CD4-positive, alpha-beta T cell treated with Interleukin-21 for 1 hour (primary cell): ENCODE measurements around the gene CDCP1.
A peak's percentile ranks its signal among the peaks of the same experiment; 100 is the strongest.
"Not testable (repeated sequence)": the region's sequence is repeated elsewhere in the genome, so short reads cannot be mapped to it uniquely, and the experiment has no call there.

Source experiments
- DNase-seq: peaks from one replicate; pipeline ENCODE4 v3.0.0-alpha.2; 2020

The CDCP1 gene

GRCh38 chr3:45080824-45081223, 65.4 kb downstream of the CDCP1 start:
- no peak for DNase-seq

DNA sequence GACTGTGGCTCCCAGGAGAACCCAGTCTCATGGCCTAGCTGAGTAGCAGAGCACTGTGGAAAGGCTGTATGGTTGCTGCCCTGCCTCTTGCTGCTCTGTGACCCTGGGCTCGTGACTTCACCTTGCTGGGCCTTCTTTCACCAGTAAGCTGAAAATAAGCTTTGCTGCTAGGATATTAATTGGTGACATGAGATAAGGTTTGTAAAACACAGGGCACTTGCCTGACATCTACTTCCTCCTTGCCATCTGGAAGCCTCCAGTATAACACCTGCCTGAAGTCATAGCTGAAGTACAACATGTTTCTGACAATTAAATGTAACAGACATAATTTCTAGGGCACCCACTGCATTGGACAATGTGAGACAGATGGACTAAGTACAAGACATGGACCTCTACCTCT, 66.5 kb downstream of the CDCP1 start:
- DNase-seq, result no peak

GRCh38 chr3:45078910-45079522, 67.2 kb downstream of the CDCP1 start:
- DNase-seq, result no peak

DNA sequence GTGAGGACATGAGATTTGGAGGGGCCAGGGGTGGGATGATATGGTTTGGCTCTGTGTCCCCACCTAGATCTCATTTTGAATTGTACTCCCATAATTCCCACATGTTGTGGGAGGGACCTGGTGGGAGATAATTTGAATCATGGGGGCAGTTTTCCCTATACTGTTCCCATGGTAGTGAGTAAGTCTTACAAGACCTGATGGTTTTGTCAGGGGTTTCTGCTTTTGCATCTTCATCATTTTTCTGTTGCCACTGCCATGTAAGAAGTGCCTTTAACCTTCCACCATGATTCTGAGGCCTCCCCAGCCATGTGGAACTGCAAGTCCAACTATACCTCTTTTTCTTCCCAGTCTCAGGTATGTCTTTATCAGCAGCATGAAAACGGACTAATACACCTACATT, 67.9 kb downstream of the CDCP1 start:
- not testable (repeated sequence) for DNase-seq

DNA sequence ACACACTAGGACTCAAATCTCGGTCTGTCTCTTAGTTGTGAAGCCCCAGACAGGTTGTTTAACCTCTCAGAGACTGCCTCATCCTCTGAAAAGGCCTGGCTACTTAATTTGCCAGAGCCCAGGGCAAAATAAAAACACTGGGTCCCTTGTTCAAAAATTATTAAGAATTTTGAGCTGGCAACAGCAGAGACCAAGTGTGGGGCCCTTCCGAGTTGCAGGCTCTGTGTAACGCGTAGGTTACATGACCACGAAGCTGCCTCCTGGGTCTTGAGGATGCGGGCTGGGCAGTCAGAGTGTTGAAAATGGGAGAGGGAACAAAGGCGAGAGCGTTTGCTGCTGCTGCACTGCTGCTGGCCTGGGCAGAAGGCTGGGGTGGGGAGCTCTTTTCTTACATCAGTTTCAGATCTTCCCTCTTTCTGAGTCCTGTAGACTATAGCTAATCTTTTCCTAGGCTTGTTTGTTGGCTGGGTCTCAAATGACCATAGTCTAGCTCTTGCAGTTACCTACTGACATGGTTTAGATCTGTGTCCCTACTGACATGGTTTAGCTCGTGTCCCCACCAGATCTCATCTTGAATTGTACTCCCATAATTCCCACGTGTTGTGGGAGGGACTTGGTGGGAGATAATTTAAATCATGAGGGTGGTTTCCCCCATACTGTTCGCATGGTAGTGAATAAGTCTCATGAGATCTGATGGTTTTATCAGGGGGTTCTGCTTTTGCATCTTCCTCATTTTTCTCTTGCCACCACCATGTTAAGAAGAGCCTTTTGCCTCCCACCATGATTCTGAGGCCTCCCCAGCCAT, 70.2 kb downstream of the CDCP1 start:
- no peak for DNase-seq

- no peak for DNase-seq
Observed at GRCh38 chr3:45071075-45071474, 75.1 kb downstream of the CDCP1 start.

GRCh38 chr3:45067941-45068340, 78.2 kb downstream of the CDCP1 start:
- no peak for DNase-seq

DNA sequence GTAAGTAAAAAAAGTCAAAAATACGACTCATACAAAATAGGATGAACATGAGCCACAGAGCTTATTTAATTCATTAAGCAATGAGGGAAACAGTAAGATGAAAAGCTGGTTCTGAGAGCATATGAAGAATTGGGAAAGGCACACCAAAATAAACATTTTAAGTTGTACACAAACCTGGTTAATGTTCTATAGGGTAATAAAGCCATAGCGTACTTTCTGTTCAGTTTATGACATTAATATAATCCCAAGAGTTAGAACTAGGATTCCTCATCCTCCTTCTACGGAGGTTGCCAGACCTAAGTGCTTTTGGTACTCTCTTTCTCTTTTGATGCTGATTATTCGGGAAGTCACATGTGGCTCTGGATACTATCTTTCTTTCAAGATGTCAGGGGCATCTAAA, 78.7 kb downstream of the CDCP1 start:
- no peak for DNase-seq

GRCh38 chr3:45066109-45066801, 79.9 kb downstream of the CDCP1 start:
- DNase-seq, result no peak

DNA sequence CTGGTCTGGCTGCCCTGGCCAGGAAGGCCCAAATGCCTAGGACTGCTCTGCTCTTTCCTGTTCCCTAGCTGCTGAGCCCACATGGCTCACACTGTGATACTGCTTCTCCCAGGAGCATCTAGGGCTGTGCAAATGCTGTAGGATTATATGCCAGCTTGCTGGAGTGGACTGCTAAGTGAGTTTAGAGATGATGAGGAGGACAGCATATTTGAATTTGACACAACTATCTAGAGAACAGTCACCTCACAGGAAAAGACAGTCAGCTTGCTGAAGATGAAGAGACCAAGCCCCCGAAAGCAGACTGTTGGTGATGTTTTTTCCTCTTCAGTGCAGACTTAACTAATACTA, 80.8 kb downstream of the CDCP1 start:
- no peak for DNase-seq

DNA sequence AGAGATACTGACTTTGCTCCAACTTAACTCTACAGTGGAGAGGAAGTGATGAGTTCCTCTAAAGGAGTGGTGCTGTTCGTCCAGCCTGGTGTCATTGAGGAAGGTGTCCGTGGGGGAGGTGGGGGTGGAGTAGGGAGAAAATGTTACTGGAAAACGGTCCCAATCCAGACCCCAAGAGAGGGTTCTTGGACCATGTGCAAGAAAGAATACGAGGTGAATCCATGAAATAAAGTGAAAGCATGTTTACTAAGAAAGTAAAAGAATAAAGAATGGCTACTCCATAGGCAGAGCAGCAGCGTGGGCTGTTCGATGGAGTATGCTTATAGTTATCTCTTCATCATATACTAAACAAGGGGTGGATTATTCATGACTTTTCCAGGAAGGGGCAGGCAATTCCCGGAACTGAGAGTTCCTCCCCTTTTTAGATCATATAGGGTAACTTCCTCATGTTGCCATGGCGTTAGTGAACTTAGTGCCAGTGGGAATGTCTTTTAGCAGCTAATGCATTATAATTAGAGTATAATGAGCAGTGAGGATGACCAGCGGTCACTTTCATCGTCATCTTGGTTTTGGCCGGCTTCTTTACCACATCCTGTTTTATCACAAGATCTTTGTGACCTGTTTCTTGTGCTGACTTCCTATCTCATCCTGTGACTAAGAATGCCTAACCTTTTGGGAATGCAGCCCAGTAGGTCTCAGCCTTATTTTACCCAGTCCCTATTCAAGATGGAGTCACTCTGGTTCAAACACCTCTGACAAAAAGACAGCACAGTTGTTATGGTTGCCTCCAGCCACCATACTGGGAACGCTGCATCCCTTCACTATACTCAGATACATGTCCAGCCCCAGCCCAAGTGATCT, 81.4 kb downstream of the CDCP1 start:
- DNase-seq, result peak; percentile 51

GRCh38 chr3:45062697-45063070, 83.5 kb downstream of the CDCP1 start:
- no peak for DNase-seq

DNA sequence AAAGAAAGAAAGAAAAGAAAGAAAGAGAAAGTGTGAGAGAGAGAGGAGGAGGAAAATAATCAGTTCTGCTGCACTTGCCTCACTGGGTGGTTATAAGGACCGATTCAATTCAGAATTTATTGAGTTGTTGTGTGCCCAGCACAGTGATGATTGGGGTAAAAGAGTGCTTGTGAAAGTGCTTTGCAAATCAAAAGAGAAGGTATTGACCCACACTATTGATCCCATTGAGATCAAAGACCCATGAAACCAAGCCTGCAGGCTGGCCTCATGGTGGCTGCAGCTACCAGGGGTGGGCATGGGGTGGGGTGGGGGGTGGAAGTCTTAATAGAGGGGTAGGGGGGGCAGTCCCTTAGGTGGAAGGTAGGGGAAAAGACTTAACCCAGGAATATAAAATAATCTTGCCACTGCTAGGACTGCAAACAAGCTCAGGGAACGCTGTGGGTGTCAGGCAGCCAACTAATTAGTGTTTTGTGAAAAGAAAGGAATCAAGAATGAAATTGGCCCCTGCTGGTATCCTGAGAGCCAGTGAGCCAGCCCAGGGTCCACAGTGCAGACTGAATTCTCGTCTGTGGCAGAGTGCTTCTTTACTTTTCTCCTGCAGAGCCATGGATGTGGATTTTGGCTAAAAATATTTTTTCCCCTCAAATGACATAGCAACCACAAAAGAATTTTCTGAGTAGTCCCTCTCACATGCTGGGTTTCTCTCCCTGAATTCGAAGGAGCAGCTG, 85.8 kb downstream of the CDCP1 start:
- no peak for DNase-seq

DNA sequence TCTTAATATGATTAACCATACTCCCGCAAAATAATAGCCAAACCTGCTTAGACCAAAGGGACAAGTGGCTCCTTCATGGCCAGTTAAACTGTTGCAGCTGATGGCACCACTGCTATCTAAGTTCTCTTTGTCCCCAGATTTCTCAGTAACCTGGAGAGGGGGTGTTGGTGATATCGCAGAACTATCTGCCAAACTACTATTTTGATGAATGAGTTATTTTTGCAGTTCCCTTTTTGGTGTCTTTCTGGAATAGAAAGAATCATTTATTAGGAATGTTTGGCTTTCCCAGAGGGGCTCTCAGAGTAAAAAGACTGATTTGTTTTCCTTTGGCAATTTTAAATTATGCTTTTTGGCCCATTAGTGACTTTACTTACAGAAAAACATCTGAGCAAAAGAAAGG, 87.0 kb downstream of the CDCP1 start:
- DNase-seq, result no peak

DNA sequence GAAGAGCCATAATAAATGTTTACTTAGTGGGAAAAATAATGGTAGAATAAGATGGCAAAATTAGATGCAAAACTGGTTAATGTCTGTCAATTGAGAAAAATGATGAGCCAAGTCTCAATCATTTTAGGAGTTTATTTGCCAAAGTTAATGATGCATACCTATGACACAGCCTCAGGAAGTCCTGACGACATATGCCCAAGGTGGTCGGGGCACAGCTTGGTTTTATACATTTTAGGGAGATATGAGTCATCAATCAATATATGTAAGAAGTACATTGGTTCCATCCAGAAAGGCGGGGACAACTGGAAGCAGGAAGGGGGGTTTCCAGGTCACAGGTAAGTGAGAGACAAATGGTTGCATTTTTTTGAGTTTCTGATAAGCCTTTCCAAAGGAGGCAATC, 88.6 kb downstream of the CDCP1 start:
- DNase-seq, result no peak

DNA sequence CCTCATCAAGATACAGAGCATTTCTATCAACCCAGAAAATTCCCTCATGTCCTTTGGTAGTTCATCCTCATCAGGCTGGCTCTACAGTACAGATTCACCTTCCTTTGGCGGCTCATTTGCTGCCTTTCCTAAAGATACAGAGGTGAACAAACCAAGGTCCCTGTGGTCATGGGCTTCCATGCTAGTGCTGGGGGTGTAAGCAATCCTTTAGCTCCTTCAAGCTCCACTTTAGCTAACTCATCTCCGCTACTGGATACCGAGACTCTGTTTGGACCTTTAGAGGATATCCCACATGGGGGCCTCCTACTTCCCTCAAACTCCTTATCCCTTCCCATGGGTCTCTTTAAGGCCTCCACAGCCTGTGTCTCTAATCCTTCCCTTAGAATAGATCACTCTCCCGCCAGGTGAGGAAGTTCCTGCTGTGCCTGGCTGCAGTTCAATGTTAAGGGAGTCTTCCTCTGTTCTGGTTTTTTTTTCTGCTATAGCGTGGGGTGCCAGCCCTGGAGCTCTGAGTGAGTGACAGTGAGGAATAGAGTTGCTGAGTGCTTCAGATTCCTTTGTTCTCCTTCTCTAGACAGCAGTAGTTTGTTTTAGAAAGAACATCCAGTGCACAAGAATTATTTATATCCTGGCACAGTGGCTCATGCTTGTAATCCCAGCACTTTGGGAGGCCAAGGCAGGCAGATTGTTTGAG, 89.4 kb downstream of the CDCP1 start:
- DNase-seq, result no peak

- no peak for DNase-seq
Observed at GRCh38 chr3:45055411-45056143, 90.6 kb downstream of the CDCP1 start.

- DNase-seq, result no peak
Observed at GRCh38 chr3:45055032-45055410, 91.2 kb downstream of the CDCP1 start.

DNA sequence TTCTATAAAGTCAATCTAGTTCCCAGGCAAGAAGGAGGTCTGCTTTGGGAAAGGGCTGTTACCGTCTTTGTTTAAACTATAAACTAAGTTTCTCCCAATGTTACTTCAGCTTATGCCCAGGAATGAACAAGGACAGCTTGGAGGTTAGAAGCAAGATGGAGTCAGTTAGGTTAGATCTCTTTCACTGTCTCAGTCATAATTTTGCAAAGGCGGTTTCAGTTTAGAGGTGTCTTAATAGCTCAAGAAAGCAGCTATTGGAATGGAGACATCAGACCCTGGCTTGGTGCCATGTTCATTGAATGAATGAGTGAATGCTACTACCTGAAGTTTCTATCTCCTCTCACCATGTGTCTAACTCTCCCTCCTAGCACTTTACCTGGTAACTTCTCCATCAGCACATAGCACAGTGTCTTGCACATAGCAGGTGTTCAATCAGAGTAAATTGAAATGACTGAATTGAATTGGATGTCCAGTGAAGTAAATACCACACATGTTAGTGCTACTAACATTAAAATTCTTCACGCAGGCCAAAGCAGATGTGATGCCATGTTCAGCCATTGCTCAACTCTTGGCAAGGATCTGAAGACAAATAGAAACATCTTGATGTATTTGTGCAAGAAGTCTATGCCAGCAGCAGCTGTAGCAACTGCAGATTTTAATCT, 91.9 kb downstream of the CDCP1 start:
- no peak for DNase-seq

DNA sequence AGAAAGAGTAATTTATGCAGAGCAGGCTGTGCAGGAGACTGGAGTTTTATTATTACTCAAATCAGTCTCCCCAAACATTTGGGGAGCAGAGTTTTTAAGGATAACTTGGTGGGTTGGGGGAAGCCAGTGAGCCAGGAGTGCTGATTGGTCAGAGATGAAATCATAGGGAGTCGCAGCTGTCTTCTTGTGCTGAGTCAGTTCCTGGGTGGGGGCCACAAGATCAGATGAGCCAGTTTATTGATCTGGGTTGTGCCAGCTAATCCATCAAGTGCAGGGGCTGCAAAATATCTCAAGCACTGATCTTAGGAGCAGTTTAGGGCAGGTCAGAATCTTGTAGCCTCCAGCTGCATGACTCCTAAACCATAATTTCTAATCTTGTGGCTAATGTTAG, 92.4 kb downstream of the CDCP1 start:
- not testable (repeated sequence) for DNase-seq

GRCh38 chr3:45051685-45052084, 94.5 kb downstream of the CDCP1 start:
- DNase-seq, result no peak
